HG03196 (cell line): ENCODE measurements around the gene FEM1B.

Experiments used
- ATAC-seq: cut with Tn5 transposase; IDR thresholded peaks from one replicate; pipeline ENCODE4 v1.9.1; 2021; ENCODE audit not compliant: unreplicated experiment

Gene FEM1B

GRCh38 chr15:68321229-68321628 is 43.7 kb downstream of the FEM1B start:
- ATAC-seq: no peak

- no peak for ATAC-seq
Observed at GRCh38 chr15:68322796-68323195, 45.3 kb downstream of the FEM1B start.

GRCh38 chr15:68325726-68326125 is 48.2 kb downstream of the FEM1B start:
- ATAC-seq: no peak

- ATAC-seq: no peak
Observed at GRCh38 chr15:68326711-68327354, 49.3 kb downstream of the FEM1B start.

GRCh38 chr15:68328443-68328842 is 50.9 kb downstream of the FEM1B start:
- ATAC-seq: no peak

- no peak for ATAC-seq
Observed at GRCh38 chr15:68328964-68329363, 51.4 kb downstream of the FEM1B start.

- ATAC-seq: no peak
Observed at GRCh38 chr15:68330416-68330815, 52.9 kb downstream of the FEM1B start.

- ATAC-seq: no peak
Observed at GRCh38 chr15:68330901-68331300, 53.4 kb downstream of the FEM1B start.

GRCh38 chr15:68332266-68332665 is 54.7 kb downstream of the FEM1B start:
- no peak for ATAC-seq

GRCh38 chr15:68333775-68334470 is 56.4 kb downstream of the FEM1B start:
- no peak for ATAC-seq

- no peak for ATAC-seq
Observed at GRCh38 chr15:68334661-68335124, 57.1 kb downstream of the FEM1B start.

- no peak for ATAC-seq
Observed at GRCh38 chr15:68335251-68335650, 57.7 kb downstream of the FEM1B start.

- ATAC-seq: no peak
Observed at GRCh38 chr15:68335655-68336054, 58.1 kb downstream of the FEM1B start.

- no peak for ATAC-seq
Observed at GRCh38 chr15:68336516-68336915, 59.0 kb downstream of the FEM1B start.

GRCh38 chr15:68337826-68338225 is 60.3 kb downstream of the FEM1B start:
- ATAC-seq: no peak

GRCh38 chr15:68339481-68339880 is 61.9 kb downstream of the FEM1B start:
- ATAC-seq: no peak

GRCh38 chr15:68340726-68341671 is 63.5 kb downstream of the FEM1B start:
- no peak for ATAC-seq

- no peak for ATAC-seq
Observed at GRCh38 chr15:68341760-68342725, 64.5 kb downstream of the FEM1B start.

GRCh38 chr15:68343579-68344225 is 66.2 kb downstream of the FEM1B start:
- no peak for ATAC-seq

GRCh38 chr15:68344600-68344999 is 67.1 kb downstream of the FEM1B start:
- ATAC-seq: no peak
